Measurements from ENCODE around the gene CXCL5.
A peak's percentile ranks its signal among the peaks of the same experiment; 100 is the strongest.

CXCL5 gene

DNA sequence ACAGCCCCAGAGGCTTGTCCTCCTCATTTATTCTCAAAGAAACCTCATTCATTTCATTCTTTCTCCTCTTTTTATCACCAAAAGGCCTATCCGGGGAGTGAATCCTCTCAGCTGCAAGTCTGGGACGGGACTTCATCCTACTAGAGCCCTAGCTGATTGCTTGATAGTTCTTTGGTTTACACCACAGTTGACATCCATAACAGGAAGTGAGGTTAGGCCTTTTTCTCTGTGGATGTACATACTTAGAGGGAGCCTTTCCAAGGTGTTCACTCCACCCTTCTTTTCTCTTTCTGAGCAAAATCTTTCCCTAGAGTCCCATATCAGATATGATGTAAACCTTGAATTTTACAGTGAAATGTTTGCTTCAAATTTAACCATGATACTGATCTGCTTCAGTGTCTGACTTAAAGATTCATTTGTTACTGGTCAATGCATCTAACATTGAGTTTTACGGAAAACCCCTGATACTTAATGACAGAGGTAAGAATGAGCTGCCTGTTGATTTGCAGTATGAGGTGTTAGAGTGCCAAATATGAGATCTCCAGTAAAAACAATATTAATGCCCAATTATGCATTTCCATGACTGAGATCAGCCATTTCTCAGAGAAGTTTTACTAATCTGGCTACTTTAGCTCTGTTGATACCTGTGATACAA is 16.8 kb upstream of the CXCL5 start:
- H3K36me3 ChIP-seq (ENCODE audit: insufficient read depth, low read length), result no peaks in the 10 kb centered on the region
- H3K9ac ChIP-seq (ENCODE audit: low read depth, low read length), result no peak overlapping the region
- no peak overlapping the region for H3K4me2 ChIP-seq (ENCODE audit: low read length)
- H3K9me3 ChIP-seq (replicated peaks; ENCODE audit: low read length), result no peaks in the 10 kb centered on the region
- no peaks in the 10 kb centered on the region for H3K4me1 ChIP-seq (ENCODE audit: control insufficient read depth, insufficient read depth, low read length)
- no peak overlapping the region for H3K4me3 ChIP-seq (ENCODE audit: low read length)
- H3K27me3 ChIP-seq (ENCODE audit: control insufficient read depth, insufficient read depth, low read length), result no peaks in the 10 kb centered on the region

DNA sequence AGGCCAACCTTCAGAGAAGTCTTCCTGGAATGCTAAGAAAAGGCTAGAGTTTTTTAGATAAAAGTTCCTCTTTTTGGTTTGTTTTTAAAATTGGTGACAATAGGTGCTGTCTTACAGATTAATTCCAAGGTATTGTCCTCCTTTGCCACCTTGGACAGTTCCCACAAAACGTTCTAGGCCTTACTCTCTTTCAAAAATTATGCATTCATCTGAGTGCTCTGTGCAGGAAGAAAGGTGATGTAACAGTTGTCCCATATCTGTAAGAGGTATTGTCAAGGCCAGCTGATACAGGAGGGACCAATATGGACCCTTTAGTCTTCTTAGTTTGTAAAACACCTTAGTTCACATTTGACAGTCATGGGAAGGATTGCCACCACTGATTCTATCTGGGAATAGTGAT is 15.9 kb upstream of the CXCL5 start:
- no peak overlapping the region for H3K9ac ChIP-seq (ENCODE audit: low read depth, low read length)

DNA sequence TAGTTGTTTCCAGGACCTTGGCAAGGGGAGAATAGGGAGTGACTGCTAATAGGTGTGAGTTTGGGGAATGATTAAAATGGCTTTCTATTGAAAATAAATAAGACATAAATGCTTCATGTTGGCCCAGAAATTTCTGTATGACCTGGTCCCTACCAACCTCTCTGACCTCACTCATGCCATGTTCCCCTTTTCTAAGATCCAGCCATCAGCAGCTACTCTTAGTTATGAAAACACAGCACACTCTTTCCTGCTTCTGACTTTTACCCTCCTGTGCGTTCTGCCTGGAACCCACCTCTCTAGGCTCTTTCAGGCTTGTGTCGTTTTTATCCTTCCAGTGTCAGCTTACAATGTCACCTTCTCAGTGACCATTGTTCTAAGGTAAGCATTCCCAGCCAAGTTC is 14.8 kb upstream of the CXCL5 start:
- Histone ChIP-seq H3K4me3 (ENCODE audit: low read length) (no peak overlapping the region), H3K4me2 (ENCODE audit: low read length) (no peak overlapping the region), H3K36me3 (ENCODE audit: insufficient read depth, low read length) (no peaks in the 10 kb centered on the region), H3K9me3 (replicated peaks; ENCODE audit: low read length) (no peaks in the 10 kb centered on the region), H3K4me1 (ENCODE audit: control insufficient read depth, insufficient read depth, low read length) (no peaks in the 10 kb centered on the region), H3K9ac (ENCODE audit: low read depth, low read length) (no peak overlapping the region), H3K27me3 (ENCODE audit: control insufficient read depth, insufficient read depth, low read length) (no peaks in the 10 kb centered on the region)

More for the DNA sequence above, 15.9 kb upstream of the CXCL5 start:
- H3K9me3 ChIP-seq (replicated peaks; ENCODE audit: low read length), result no peaks in the 10 kb centered on the region
- no peaks in the 10 kb centered on the region for H3K36me3 ChIP-seq (ENCODE audit: insufficient read depth, low read length)
- H3K27me3 ChIP-seq (ENCODE audit: control insufficient read depth, insufficient read depth, low read length), result no peaks in the 10 kb centered on the region
- no peak overlapping the region for H3K4me3 ChIP-seq (ENCODE audit: low read length)
- H3K4me2 ChIP-seq (ENCODE audit: low read length), result no peak overlapping the region
- H3K4me1 ChIP-seq (ENCODE audit: control insufficient read depth, insufficient read depth, low read length), result no peaks in the 10 kb centered on the region

DNA sequence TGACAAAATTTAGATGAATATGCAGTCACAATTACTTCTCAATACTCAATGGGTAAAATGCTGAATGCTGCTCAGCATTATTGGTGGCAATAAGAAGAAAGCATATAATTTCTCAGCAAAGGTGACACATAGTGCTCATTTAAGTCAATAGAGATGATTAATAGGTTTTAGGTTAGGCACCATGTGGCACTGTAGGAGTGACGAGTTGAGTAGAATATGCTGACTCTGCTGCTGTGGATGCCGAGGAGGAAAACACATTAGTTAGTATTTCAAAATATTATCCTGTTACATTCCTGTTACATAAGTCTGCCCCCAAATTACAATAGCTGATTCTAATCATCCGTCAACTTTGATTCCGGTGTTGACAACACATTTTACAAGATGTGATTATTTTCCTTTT is 13.7 kb upstream of the CXCL5 start:
- Histone ChIP-seq H3K4me2 (ENCODE audit: low read length) (no peak overlapping the region), H3K9me3 (replicated peaks; ENCODE audit: low read length) (no peaks in the 10 kb centered on the region), H3K27me3 (ENCODE audit: control insufficient read depth, insufficient read depth, low read length) (no peaks in the 10 kb centered on the region), H3K9ac (ENCODE audit: low read depth, low read length) (no peak overlapping the region), H3K4me1 (ENCODE audit: control insufficient read depth, insufficient read depth, low read length) (peaks cover 2% of the 10 kb centered on the region), H3K4me3 (ENCODE audit: low read length) (no peak overlapping the region), H3K36me3 (ENCODE audit: insufficient read depth, low read length) (no peaks in the 10 kb centered on the region)

DNA sequence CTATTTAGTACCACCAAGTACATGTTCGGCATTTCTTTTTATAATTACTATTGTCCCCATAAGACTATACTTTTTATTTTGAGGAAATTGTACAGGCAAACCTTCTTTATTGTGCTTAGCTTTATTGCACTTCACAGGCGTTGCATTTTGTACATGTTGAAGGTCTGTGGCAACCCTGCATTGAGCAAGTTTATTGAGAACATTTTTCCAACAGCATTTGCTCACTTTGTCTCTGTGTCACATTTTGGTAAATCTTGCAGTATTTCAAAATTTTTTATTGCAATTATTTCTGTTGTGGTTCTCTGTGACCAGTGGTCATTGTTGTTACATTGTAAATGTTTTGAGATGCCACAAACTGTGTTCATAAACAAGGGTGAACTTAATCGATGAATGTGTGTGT is 10.8 kb upstream of the CXCL5 start:
- peaks cover 28% of the 10 kb centered on the region for H3K4me1 ChIP-seq (ENCODE audit: control insufficient read depth, insufficient read depth, low read length)
- H3K4me3 ChIP-seq (ENCODE audit: low read length), result no peak overlapping the region
- H3K4me2 ChIP-seq (ENCODE audit: low read length), result no peak overlapping the region
- H3K9me3 ChIP-seq (replicated peaks; ENCODE audit: low read length), result no peaks in the 10 kb centered on the region
- no peaks in the 10 kb centered on the region for H3K27me3 ChIP-seq (ENCODE audit: control insufficient read depth, insufficient read depth, low read length)
- H3K36me3 ChIP-seq (ENCODE audit: insufficient read depth, low read length), result no peaks in the 10 kb centered on the region
- H3K9ac ChIP-seq (ENCODE audit: low read depth, low read length), result no peak overlapping the region

DNA sequence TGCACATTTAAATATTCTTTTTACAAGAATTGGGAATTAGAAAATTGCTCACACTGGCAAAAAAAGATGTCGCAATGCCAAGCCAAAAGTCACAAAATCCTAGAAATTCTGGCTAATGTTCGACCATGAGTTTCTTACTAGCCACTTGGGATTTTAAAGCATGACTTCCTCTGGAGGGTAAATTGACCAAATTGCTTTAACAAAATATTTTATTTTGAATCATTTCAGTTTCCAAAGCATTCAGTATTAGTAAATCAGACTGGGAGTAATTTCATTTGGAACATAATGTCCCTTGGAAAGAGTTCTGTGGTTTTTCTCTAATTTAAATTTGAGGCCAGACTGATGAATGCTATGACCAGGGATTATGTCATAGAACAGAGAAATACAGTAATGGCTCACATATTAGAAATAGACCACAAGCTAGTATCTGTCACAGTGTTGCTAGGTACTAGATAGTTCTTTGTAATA is 7.6 kb upstream of the CXCL5 start:
- H3K4me3 ChIP-seq (ENCODE audit: low read length), result peak overlapping the region; percentile 35
- no peaks in the 10 kb centered on the region for H3K36me3 ChIP-seq (ENCODE audit: insufficient read depth, low read length)
- peak overlapping the region; percentile 87 for H3K9ac ChIP-seq (ENCODE audit: low read depth, low read length)
- no peaks in the 10 kb centered on the region for H3K9me3 ChIP-seq (replicated peaks; ENCODE audit: low read length)
- H3K4me1 ChIP-seq (ENCODE audit: control insufficient read depth, insufficient read depth, low read length), result peaks cover 33% of the 10 kb centered on the region
- no peaks in the 10 kb centered on the region for H3K27me3 ChIP-seq (ENCODE audit: control insufficient read depth, insufficient read depth, low read length)
- peak overlapping the region; percentile 71 for H3K4me2 ChIP-seq (ENCODE audit: low read length)

DNA sequence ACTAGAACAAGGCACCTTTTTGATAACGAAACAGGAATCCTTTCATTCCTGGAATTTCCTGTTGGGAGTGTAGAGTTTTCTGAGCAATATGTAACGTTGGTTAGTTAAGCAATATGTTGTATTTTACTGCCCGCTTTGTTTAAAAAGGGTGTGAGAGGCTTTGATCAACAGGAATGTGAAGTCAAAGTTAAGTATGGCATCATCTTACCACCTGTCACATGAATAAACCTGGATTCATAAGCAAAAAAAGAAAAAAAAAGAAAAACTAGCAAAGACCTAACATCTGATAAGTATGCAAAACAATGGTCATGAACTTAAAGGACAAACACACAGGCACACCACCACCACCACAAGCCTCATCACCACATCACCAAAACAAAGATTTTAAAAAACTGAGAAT is 7.1 kb upstream of the CXCL5 start:
- H3K9ac ChIP-seq (ENCODE audit: low read depth, low read length), result peak overlapping the region; percentile 87
- H3K4me2 ChIP-seq (ENCODE audit: low read length), result peak overlapping the region; percentile 67
- H3K9me3 ChIP-seq (replicated peaks; ENCODE audit: low read length), result no peaks in the 10 kb centered on the region
- peaks cover 33% of the 10 kb centered on the region for H3K4me1 ChIP-seq (ENCODE audit: control insufficient read depth, insufficient read depth, low read length)
- H3K27me3 ChIP-seq (ENCODE audit: control insufficient read depth, insufficient read depth, low read length), result no peaks in the 10 kb centered on the region
- H3K36me3 ChIP-seq (ENCODE audit: insufficient read depth, low read length), result no peaks in the 10 kb centered on the region
- peak overlapping the region; percentile 35 for H3K4me3 ChIP-seq (ENCODE audit: low read length)

DNA sequence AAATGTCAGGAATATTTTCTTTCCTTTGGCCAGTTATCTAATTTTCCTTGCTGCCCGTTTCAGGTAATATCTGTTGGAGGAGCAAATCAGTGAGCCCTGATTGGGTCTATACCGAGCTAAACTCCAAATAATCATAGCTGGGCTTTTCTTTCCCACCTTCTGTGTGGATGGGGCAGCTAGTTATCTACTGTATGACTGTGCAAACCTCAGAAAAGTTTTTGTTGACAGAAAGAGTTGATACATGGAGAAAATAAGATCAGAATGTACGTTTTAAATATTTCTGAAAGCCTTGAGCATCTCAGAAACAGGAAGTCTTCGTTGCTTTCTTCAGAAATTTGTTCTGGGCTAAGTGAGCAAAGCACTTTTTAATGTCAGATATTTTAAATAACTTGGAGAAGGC is 6.2 kb upstream of the CXCL5 start:
- no peaks in the 10 kb centered on the region for H3K27me3 ChIP-seq (ENCODE audit: control insufficient read depth, insufficient read depth, low read length)
- H3K4me3 ChIP-seq (ENCODE audit: low read length), result no peak overlapping the region
- no peaks in the 10 kb centered on the region for H3K9me3 ChIP-seq (replicated peaks; ENCODE audit: low read length)
- no peaks in the 10 kb centered on the region for H3K36me3 ChIP-seq (ENCODE audit: insufficient read depth, low read length)
- H3K4me1 ChIP-seq (ENCODE audit: control insufficient read depth, insufficient read depth, low read length), result peaks cover 33% of the 10 kb centered on the region
- H3K9ac ChIP-seq (ENCODE audit: low read depth, low read length), result peak overlapping the region; percentile 87
- peak overlapping the region; percentile 67 for H3K4me2 ChIP-seq (ENCODE audit: low read length)

DNA sequence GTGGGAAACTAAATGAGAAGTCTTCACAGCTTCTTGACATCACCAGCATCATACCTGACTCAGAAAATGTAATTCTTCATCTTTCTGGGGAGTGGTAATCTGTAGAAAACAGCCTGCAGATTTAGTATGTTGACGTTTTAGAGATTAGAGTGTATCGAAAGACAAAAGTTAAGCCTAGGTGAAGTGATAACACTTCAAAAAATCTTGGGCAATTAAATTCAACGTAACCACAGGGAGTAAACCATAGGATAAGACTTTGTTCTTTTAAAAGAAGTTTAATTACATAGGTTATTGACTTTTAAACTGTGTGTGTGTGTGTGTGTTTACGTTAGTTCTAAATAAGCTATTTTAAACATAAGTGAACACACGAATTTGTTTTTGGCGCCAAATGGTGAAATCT is 1.8 kb upstream of the CXCL5 start:
- Histone ChIP-seq H3K4me1 (ENCODE audit: control insufficient read depth, insufficient read depth, low read length) (peaks cover 26% of the 10 kb centered on the region), H3K4me2 (ENCODE audit: low read length) (no peak overlapping the region), H3K4me3 (ENCODE audit: low read length) (no peak overlapping the region)

DNA sequence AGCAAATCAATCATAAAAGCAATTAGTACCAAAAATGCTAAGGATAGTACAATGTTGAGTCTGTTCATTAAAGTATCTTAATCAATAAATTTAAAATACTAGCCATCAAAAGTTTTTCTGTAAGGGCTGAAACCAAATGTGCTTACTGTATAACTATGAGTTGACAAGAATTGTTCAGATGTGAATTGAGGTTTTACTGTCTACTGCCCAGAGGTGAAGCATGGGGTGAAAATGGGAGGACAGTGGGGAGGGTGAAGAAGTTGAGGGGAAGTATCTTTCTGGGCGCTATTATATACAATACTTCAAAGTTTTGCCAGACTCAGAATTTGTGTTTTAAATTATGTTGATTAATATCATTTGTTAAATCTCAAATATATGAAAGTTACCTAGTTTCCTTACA is 6.4 kb downstream of the CXCL5 start:
- Histone ChIP-seq H3K9ac (ENCODE audit: low read depth, low read length) (no peak overlapping the region), H3K4me2 (ENCODE audit: low read length) (no peak overlapping the region), H3K4me1 (ENCODE audit: control insufficient read depth, insufficient read depth, low read length) (no peaks in the 10 kb centered on the region), H3K9me3 (replicated peaks; ENCODE audit: low read length) (no peaks in the 10 kb centered on the region), H3K27me3 (ENCODE audit: control insufficient read depth, insufficient read depth, low read length) (no peaks in the 10 kb centered on the region), H3K4me3 (ENCODE audit: low read length) (no peak overlapping the region), H3K36me3 (ENCODE audit: insufficient read depth, low read length) (no peaks in the 10 kb centered on the region)

More for the DNA sequence above, 1.8 kb upstream of the CXCL5 start:
- Histone ChIP-seq H3K36me3 (ENCODE audit: insufficient read depth, low read length) (no peaks in the 10 kb centered on the region), H3K27me3 (ENCODE audit: control insufficient read depth, insufficient read depth, low read length) (no peaks in the 10 kb centered on the region), H3K9ac (ENCODE audit: low read depth, low read length) (no peak overlapping the region), H3K9me3 (replicated peaks; ENCODE audit: low read length) (no peaks in the 10 kb centered on the region)

DNA sequence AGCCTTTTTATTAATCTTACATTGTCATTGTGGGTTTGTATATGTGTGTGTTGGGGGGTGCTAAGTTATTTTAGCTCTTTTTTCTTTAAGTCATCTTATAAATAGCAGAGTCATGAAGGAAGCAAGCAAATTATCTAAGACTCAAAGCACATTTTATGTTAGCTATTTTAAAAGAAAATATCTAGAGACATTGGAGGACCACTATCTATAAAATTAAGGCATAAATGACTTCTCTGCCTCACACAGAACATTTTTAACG is 6.8 kb downstream of the CXCL5 start:
- no peaks in the 10 kb centered on the region for H3K27me3 ChIP-seq (ENCODE audit: control insufficient read depth, insufficient read depth, low read length)
- no peaks in the 10 kb centered on the region for H3K4me1 ChIP-seq (ENCODE audit: control insufficient read depth, insufficient read depth, low read length)
- H3K4me3 ChIP-seq (ENCODE audit: low read length), result no peak overlapping the region

DNA sequence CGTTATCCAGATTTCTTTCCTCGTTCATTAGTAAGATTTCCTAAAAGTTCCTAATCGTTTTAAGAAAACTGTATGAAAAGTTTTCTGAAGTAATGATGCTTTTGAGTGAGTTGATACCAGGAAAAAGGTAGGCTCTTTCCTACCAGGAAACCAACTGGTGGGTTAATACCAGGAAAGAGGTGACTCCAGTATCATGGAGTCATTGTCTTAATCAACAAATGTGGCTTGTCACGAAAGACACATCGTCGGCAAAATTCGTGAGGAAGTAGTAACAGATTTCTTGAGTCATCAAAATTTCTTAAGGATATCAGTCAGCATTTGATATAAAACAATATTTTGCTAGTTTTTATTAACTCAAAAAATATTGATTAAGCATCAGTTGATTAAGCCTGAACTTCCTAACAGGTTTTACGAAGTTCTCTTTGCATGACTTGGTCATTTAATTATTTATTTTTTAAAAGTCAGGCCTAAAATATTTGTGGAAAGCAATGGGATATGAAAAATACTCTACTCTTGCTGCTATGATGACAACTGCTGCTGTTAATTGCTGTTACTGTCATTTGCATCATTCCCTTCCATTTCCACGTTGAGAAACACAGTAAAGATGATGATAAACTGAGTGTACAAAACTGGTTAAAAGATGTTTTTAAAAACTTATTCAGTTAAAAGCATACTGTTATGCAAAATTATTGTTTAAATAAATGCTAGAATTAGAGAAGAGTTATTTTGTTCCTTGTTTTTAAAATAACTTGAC is 7.3 kb downstream of the CXCL5 start:
- Histone ChIP-seq H3K27me3 (ENCODE audit: control insufficient read depth, insufficient read depth, low read length) (no peaks in the 10 kb centered on the region), H3K9ac (ENCODE audit: low read depth, low read length) (no peak overlapping the region), H3K9me3 (replicated peaks; ENCODE audit: low read length) (no peaks in the 10 kb centered on the region), H3K4me1 (ENCODE audit: control insufficient read depth, insufficient read depth, low read length) (no peaks in the 10 kb centered on the region), H3K36me3 (ENCODE audit: insufficient read depth, low read length) (no peaks in the 10 kb centered on the region), H3K4me2 (ENCODE audit: low read length) (no peak overlapping the region), H3K4me3 (ENCODE audit: low read length) (no peak overlapping the region)

More for the DNA sequence above, 6.8 kb downstream of the CXCL5 start:
- H3K4me2 ChIP-seq (ENCODE audit: low read length), result no peak overlapping the region
- no peak overlapping the region for H3K9ac ChIP-seq (ENCODE audit: low read depth, low read length)
- no peaks in the 10 kb centered on the region for H3K9me3 ChIP-seq (replicated peaks; ENCODE audit: low read length)
- H3K36me3 ChIP-seq (ENCODE audit: insufficient read depth, low read length), result no peaks in the 10 kb centered on the region
